AG04450 (cell line): ENCODE results near the gene ACTR5. TPM values are rescaled to one million over a fixed set of nuclear protein-coding genes. Genes with fewer than 3 reads are reported as not detected.

ENCODE experiments used
- CTCF ChIA-PET: fragments of 300-600, 350-600 bp; formaldehyde crosslinking; extraction: SDS; loops from one replicate; lab custom pipeline; 2022; ENCODE audit warnings: antibody characterized with exemption, inconsistent platforms; lab: Charles Lee
- POLR2A ChIA-PET: fragments of 350-600 bp; formaldehyde crosslinking; extraction: SDS; loops from one replicate; lab custom pipeline; 2021; ENCODE audit warnings: antibody characterized with exemption, inconsistent platforms; lab: Yijun Ruan, JAX
- DNase-seq: peaks from one replicate; pipeline ENCODE4 v3.0.0-alpha.2; 2011; ENCODE audit warnings: low read depth, low spot score
- H3K27ac ChIP-seq: one replicate; pipeline ENCODE4 v1.5.1; 2012; ENCODE audit warnings: low read depth, low read length, control low read depth
- H3K27me3 ChIP-seq: one replicate; pipeline ENCODE4 v1.6.0; 2012; ENCODE audit warnings: low read length; ENCODE audit not compliant: control insufficient read depth, insufficient read depth
- H3K4me3 ChIP-seq: 2 replicates; pipeline ENCODE4 v1.5.1; 2011; ENCODE audit warnings: mild to moderate bottlenecking, low read depth, low read length, control low read depth
- H3K9me3 ChIP-seq: 2 replicates; pipeline ENCODE4 v1.5.1; 2012; ENCODE audit warnings: low read length; ENCODE audit not compliant: control insufficient read depth, insufficient read depth
- polyA plus RNA-seq: library from polyadenylated mRNA; depleted of rRNA; stranded (reverse); fragments of >200 nt; gene quantifications from 2 replicates; pipeline ENCODE4 v1.2.3, GENCODE V29; 2011
- TF ChIP-seq, protein P1 (sequence below): IDR thresholded peaks from 2 replicates; pipeline ENCODE4 v1.5.1; 2011; ENCODE audit warnings: low read depth, low read length, control low read depth, inconsistent platforms

Gene ACTR5
- polyA plus RNA-seq, 1 experiment = 6.1 TPM

GRCh38 chr20:38723017-38723847, 25.0 kb upstream of the ACTR5 start:
- H3K4me3 ChIP-seq = no peak overlapping the region
- POLR2A ChIA-PET = no interaction called here
- H3K9me3 ChIP-seq = peaks cover 25% of the 10 kb centered on the region; the same call in 1 of the 2 replicates
- no peak overlapping the region for H3K27ac ChIP-seq
- CTCF ChIA-PET = no interaction called here
- TF ChIP-seq, protein P1, sequence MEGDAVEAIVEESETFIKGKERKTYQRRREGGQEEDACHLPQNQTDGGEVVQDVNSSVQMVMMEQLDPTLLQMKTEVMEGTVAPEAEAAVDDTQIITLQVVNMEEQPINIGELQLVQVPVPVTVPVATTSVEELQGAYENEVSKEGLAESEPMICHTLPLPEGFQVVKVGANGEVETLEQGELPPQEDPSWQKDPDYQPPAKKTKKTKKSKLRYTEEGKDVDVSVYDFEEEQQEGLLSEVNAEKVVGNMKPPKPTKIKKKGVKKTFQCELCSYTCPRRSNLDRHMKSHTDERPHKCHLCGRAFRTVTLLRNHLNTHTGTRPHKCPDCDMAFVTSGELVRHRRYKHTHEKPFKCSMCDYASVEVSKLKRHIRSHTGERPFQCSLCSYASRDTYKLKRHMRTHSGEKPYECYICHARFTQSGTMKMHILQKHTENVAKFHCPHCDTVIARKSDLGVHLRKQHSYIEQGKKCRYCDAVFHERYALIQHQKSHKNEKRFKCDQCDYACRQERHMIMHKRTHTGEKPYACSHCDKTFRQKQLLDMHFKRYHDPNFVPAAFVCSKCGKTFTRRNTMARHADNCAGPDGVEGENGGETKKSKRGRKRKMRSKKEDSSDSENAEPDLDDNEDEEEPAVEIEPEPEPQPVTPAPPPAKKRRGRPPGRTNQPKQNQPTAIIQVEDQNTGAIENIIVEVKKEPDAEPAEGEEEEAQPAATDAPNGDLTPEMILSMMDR = no peak
- DNase-seq = no peak
- peaks cover 81% of the 10 kb centered on the region for H3K27me3 ChIP-seq

GRCh38 chr20:38723848-38724625, 24.2 kb upstream of the ACTR5 start, which contains the start of gene SLC32A1:
TSS of gene SLC32A1 (plus strand) at chr20:38724486. CDS start at chr20:38724725, 239 bp downstream.
- CTCF ChIA-PET = no interaction called here
- H3K27ac ChIP-seq = no peak within 1 kb of the TSS
- peaks cover 84% of the 10 kb centered on the region for H3K27me3 ChIP-seq
- TF ChIP-seq, protein P1 = no peak
- peaks cover 26% of the 10 kb centered on the region; the same call in 1 of the 2 replicates for H3K9me3 ChIP-seq
- POLR2A ChIA-PET = no interaction called here
- no peak within 1 kb of the TSS for H3K4me3 ChIP-seq
- DNase-seq = no peak

DNA sequence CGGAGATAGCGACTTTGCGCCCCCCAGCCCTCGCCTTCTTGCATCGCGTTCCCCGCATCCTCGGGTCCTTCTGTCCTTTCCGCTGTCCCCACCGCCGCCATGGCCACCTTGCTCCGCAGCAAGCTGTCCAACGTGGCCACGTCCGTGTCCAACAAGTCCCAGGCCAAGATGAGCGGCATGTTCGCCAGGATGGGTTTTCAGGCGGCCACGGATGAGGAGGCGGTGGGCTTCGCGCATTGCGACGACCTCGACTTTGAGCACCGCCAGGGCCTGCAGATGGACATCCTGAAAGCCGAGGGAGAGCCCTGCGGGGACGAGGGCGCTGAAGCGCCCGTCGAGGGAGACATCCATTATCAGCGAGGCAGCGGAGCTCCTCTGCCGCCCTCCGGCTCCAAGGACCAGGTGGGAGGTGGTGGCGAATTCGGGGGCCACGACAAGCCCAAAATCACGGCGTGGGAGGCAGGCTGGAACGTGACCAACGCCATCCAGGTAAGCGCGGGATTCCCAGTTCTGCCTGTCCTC, 23.6 kb upstream of the ACTR5 start:
- POLR2A ChIA-PET = no interaction called here
- Histone ChIP-seq H3K9me3 (peaks cover 28% of the 10 kb centered on the region; the same call in 1 of the 2 replicates), H3K27ac (no peak overlapping the region), H3K27me3 (peaks cover 89% of the 10 kb centered on the region), H3K4me3 (no peak overlapping the region)
- CTCF ChIA-PET = interaction anchor here (0.6 to 1.1 kb wide), 3 partner anchors 26 to 158 kb away, joined by 3 read pairs; no protein-coding TSS in a partner anchor
- TF ChIP-seq, protein P1 = no peak
- no peak for DNase-seq

DNA sequence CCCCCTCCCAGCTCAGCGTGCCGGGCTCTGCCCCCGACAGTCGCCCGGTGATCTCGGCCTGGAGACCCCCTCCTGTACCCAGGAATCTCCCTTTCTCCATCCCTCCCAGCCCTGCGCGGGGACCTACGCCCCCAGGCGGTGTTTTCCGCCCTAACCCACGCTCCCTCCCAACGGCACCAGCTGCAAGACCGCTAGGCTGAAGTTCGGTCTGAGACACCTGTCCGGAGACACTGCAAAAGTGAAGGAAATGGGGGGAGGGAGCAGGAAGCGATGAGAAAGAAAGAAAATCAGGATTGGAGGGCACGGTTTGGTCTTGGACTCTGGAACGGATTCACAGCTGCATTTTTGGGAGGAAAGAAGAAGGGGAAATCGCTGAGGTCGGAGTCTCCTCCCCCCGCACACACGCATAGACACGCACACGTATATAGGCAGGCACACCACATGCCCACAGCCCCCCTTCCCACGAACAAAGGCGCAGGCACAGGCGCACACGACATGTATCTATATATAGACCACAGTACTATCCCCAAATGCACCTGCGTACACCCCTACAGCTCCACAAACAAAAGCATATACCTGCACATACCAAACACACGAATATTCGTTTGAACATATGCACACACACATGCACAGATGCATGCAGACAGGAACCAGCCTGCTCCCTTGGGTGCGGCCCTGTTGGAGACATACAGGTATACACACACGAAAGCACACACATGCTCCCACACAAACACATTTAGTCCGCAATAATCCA, 22.9 kb upstream of the ACTR5 start:
- Histone ChIP-seq H3K9me3 (peaks cover 29% of the 10 kb centered on the region; the same call in 1 of the 2 replicates), H3K27ac (no peak overlapping the region), H3K27me3 (peaks cover 93% of the 10 kb centered on the region), H3K4me3 (no peak overlapping the region)
- no peak for DNase-seq
- POLR2A ChIA-PET = interaction anchor here (0.6 kb wide), 1 partner anchor 203 kb away, joined by 6 read pairs; no protein-coding TSS in a partner anchor
- CTCF ChIA-PET = interaction anchor here (0.6 to 1.1 kb wide), 4 partner anchors 26 to 159 kb away, joined by 3 read pairs; no protein-coding TSS in a partner anchor
- TF ChIP-seq, protein P1 = no peak
